ENCODE results near the gene CYP2S1.
"Not testable (repeated sequence)": the region's sequence is repeated elsewhere in the genome, so short reads cannot be mapped to it uniquely, and the experiment has no call there.

The CYP2S1 gene

GRCh38 chr19:41198559-41198958 lies 5.5 kb downstream of the CYP2S1 start:
- H3K4me3 ChIP-seq (ENCODE audit: control insufficient read depth, low read depth, low read length), result no peak overlapping the region
- TF ChIP-seq CTCF (IDR thresholded peaks at IDR 0.05; ENCODE audit: control insufficient read depth, insufficient read depth, low read depth, low read length, missing control alignments), result no peak
- no peak for DNase-seq (ENCODE audit: low read depth)

GRCh38 chr19:41203371-41203770 lies 10.4 kb downstream of the CYP2S1 start:
- no peak for DNase-seq (ENCODE audit: low read depth)
- no peak overlapping the region for H3K4me3 ChIP-seq (ENCODE audit: control insufficient read depth, low read depth, low read length)
- no peak for TF ChIP-seq CTCF (IDR thresholded peaks at IDR 0.05; ENCODE audit: control insufficient read depth, insufficient read depth, low read depth, low read length, missing control alignments)

GRCh38 chr19:41204338-41204737 lies 11.3 kb downstream of the CYP2S1 start:
- not testable (repeated sequence) for H3K4me3 ChIP-seq (ENCODE audit: control insufficient read depth, low read depth, low read length)
- peak; percentile 97 for TF ChIP-seq CTCF (IDR thresholded peaks at IDR 0.05; ENCODE audit: control insufficient read depth, insufficient read depth, low read depth, low read length, missing control alignments)
- DNase-seq (ENCODE audit: low read depth), result peak; percentile 61

GRCh38 chr19:41205995-41206394 lies 13.0 kb downstream of the CYP2S1 start:
- no peak overlapping the region for H3K4me3 ChIP-seq (ENCODE audit: control insufficient read depth, low read depth, low read length)
- peak; percentile 34 for TF ChIP-seq CTCF (IDR thresholded peaks at IDR 0.05; ENCODE audit: control insufficient read depth, insufficient read depth, low read depth, low read length, missing control alignments)
- DNase-seq (ENCODE audit: low read depth), result no peak

- no peak for DNase-seq (ENCODE audit: low read depth)
- TF ChIP-seq CTCF (IDR thresholded peaks at IDR 0.05; ENCODE audit: control insufficient read depth, insufficient read depth, low read depth, low read length, missing control alignments), result no peak
- H3K4me3 ChIP-seq (ENCODE audit: control insufficient read depth, low read depth, low read length), result no peak overlapping the region
Observed at GRCh38 chr19:41206456-41206855, 13.4 kb downstream of the CYP2S1 start.

- no peak for TF ChIP-seq CTCF (IDR thresholded peaks at IDR 0.05; ENCODE audit: control insufficient read depth, insufficient read depth, low read depth, low read length, missing control alignments)
- no peak for DNase-seq (ENCODE audit: low read depth)
- H3K4me3 ChIP-seq (ENCODE audit: control insufficient read depth, low read depth, low read length), result no peak overlapping the region
Observed at GRCh38 chr19:41206926-41207750, 14.1 kb downstream of the CYP2S1 start.

Data from AG09309 (cell line).